Measurements from ENCODE around the gene SPEN.

DNA sequence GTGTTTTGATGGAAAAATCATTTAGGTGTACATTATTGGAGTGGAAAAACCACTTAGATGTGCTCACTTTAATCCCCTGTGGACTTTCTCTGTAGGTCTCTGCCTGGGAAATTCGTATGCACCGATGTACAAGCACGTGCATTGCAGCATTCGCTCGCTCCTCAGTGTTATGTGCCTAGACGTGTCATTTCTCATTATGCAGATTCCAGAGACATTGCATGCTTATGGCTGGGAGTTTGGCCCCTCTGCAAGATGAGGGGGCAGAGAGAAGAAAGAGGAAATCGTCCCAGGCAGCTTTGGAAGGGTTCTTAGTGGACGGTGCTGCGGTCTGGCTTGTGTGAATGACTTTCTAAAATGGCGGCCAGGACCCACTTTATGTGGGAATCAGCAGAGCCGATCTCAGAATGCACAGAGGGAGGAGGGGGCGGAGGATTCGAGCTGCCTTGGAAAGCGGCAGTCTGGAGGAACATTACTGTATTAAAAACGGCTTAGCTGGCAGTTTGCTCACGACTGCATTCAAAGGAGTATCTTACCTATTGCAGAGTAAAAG is 2.3 kb downstream of the SPEN start:
- TF ChIP-seq, protein P1, sequence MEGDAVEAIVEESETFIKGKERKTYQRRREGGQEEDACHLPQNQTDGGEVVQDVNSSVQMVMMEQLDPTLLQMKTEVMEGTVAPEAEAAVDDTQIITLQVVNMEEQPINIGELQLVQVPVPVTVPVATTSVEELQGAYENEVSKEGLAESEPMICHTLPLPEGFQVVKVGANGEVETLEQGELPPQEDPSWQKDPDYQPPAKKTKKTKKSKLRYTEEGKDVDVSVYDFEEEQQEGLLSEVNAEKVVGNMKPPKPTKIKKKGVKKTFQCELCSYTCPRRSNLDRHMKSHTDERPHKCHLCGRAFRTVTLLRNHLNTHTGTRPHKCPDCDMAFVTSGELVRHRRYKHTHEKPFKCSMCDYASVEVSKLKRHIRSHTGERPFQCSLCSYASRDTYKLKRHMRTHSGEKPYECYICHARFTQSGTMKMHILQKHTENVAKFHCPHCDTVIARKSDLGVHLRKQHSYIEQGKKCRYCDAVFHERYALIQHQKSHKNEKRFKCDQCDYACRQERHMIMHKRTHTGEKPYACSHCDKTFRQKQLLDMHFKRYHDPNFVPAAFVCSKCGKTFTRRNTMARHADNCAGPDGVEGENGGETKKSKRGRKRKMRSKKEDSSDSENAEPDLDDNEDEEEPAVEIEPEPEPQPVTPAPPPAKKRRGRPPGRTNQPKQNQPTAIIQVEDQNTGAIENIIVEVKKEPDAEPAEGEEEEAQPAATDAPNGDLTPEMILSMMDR (IDR thresholded peaks at IDR 0.05; ENCODE audit: borderline replicate concordance, extremely low read depth, low read length, poor library complexity, severe bottlenecking): no peak
- no peak for TF ChIP-seq EZH2 (IDR thresholded peaks at IDR 0.05; ENCODE audit: borderline replicate concordance, low read depth, low read length, severe bottlenecking)
